Measurements from ENCODE around the gene IL15.
"Not testable (repeated sequence)": the region's sequence is repeated elsewhere in the genome, so short reads cannot be mapped to it uniquely, and the experiment has no call there.

Gene IL15

DNA sequence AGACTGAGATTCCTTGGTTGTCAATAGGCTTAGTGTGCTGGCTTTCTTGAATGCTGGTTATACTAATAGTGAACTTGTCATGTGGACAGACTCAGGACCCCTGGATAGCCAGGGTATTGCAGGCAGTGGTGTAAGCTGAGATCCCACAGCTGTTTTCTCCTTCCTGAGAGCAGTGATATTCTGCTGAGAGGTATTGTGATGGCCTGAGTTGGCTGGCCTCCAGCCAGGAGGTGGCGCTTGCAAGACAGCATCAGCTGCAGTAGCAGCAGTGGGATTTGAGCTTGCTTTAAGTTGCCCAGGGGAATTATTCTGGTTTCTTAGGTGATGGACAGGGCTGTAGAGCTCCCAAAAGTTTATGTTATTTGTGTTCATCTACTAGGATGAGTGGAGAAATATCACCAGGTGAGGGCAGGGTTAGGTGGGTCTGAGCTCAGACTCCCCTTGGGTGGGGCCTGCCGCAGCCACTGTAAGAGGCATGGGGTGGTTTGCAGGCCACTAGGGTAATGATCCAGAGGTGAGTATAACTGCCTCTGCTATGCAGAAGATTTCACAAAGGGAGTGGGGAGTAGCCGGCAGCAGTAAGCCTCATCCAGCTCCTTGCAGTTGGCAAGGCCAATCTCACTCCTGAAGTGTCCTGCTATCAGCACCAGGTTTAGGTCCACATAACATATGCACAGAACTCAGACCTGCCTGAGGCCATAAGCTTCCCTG, 66.2 kb downstream of the IL15 start:
- no peak for DNase-seq (ENCODE audit: low read depth in 2 of 2)

DNA sequence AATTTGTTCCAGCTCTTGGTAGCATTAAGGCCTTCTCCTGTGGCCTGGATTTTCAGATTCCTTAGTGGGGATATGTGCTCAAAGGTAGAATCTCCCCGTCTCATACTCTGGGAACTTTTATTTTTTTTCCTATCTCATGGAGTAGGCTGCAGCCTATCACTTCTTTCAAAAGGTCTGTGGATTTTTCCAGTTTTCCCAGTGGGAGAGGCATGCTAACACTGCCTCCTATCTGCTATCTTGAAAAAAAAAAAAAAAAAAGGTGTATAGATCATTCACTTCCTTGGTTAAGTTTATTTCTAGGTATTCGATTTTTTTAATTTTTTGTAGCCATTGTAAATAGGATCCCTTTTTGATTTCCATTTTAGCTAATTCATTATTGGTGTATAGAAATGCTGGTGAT, 67.1 kb downstream of the IL15 start:
- DNase-seq (ENCODE audit: low read depth in 2 of 2) = no peak

DNA sequence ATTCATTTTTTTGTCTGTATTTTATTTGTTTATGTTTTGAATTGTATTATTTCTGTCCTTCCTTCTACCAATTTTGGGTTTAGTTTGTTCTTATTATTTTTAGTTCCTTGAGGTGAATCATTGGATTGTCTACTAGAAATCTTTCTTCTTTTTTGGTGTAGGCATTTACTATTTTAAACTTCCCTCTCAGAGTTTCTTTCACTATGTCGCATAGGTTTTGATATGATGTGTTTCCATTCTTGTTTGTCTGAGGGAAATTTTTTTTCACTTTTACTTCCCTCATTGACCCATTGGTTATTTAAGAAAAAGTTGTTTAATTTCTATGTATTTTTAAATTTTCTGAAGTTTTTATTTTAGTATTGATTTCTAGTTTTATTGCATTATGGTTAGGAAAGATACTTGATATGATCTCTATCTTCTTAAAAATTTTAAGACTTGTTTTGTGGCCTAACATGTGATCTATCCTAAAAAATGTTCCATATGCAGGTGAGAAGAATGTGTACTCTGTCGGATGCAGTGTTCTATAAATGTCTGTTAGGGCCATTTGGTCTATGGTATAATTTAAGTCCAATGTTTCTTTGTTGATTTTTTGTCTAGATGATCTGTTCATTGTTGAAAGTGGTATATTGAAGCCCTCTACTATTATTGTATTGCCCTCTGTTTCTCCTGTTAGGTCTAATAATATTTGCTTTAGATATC, 68.8 kb downstream of the IL15 start:
- DNase-seq (ENCODE audit: low read depth in 2 of 2) = no peak

DNA sequence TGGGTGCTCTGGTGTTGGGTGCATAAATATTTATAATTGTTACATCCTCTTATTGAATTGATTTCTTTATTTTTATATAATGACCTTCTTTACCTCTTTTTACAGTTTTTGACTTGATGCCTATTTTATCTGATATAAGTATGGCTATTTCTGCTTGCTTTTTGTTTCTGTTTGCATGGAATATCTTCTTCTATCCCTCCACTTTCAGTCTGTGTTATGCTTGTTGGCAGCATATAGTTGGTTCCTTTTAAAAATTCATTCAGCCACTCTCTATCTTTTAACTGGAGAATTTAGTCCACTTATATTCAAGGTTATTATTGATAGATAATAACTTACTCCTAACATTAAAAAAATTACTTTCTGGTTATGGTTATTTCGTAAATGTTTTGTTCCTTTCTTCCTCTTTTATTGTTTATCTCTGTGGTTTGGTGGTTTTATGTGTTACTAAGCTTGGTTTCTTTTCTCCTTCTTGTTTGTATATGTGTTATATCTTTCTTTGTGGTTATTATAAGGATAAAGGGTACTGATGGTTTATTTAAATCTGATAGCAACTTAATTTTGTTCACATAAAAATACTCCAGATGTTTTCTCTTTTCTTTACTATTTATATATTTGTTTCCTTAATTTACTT, 69.5 kb downstream of the IL15 start:
- no peak for DNase-seq (ENCODE audit: low read depth in 2 of 2)

DNA sequence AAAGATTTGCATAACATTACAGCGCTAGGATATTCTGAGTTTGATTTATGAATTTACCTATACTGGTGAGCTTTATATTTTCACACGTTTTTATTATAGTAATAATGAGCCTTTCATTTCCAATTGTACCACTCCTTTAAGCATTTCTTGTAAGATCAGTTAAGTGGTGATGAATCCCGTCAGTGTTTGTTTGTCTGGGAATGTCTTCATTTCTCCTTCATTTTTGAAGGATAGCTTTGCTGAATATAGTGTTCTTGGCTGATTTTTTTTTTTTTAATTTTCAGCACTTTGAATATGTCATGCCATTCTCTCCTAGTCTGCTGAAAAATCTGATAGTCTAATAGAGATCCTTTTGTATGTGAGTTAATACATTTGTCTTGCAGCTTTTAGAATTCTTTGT, 70.1 kb downstream of the IL15 start:
- DNase-seq (ENCODE audit: low read depth in 2 of 2) = no peak

DNA sequence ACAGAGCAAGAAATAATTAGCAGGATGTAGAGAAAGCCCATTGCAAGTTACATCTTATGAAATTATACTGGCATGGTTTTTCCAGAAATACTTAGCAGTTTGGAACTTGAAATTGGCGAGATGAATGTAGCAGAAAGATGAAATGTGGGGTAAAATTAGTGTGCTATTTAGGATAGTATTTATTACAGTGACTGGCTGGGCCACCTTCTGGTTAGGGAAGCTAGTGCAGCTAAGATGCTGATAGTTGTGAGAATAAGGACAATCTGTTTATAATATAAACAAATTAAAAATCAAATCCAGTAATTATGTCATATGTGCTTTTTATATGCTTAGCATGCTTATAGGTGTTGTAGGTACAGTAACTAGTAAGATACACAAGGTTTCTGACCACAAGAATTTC, 74.8 kb downstream of the IL15 start:
- no peak for DNase-seq (ENCODE audit: low read depth in 2 of 2)

DNA sequence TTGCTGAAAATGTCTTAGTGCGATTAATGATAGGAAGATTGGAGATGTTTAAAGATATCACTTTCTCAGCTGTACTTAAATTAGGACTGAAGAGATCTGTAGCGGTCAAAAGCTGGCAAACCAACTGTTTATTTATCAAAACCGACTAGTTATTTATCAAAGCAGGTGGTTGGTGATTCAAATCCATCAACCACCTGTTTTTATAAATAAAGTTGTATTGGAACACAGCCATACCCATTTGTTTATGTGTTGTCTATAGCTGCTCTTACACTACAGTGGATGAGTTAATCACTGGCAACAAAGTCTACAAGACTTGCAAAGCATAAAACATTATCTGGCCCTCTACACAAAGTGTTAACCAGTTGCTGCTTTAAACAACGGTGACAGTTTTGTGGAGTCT, 76.8 kb downstream of the IL15 start:
- no peak for DNase-seq (ENCODE audit: low read depth in 2 of 2)

DNA sequence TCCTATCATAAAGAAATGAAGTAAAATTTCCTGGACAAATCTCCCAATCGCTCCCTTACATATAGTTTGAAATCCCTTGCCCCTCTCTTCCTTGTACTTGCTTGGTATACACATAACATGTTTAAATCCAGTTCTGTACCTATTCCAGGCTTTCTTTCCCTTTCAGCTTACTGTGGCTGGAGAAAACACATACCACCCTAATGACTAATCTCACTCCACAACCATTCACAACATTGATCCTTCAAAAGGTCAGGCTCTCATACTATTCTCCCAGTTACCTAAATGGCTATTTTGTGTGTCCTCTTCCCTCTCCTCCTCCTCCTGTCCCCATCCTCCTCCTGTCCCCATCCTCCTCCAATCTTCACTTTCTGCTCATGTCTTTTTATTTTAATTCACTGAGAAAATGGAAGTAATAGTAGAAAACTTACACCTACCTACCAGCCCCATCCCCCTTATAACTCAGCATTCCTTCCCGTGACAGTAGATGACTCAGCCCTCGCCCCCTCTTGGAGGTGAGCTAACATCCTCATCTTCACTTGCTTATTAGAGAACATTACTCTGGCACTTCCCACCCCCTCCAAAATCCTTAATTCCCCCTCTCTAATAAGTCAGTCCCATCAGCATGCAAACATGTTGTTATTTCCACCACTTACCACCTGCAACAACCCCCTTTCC, 77.5 kb downstream of the IL15 start:
- DNase-seq (ENCODE audit: low read depth in 2 of 2) = no peak

DNA sequence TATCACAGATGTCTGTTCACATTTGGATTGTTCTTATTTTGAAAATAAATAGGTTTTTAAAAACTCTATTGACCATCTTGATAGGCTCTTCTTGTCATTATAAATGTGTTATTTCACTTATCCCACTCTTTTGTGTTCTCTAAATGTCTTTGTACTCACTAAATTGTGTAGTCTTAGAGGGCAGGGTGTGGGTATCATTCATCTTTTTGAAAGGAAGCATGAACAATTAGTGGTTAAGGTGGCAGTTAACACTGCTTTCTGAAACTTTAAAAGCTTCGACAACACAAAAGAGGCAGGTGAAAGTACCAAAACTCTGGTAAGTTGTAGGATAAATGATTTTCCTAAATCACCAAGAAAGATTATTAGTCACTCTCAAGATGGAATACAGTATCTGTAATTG, 83.2 kb downstream of the IL15 start:
- no peak for DNase-seq (ENCODE audit: low read depth in 2 of 2)

DNA sequence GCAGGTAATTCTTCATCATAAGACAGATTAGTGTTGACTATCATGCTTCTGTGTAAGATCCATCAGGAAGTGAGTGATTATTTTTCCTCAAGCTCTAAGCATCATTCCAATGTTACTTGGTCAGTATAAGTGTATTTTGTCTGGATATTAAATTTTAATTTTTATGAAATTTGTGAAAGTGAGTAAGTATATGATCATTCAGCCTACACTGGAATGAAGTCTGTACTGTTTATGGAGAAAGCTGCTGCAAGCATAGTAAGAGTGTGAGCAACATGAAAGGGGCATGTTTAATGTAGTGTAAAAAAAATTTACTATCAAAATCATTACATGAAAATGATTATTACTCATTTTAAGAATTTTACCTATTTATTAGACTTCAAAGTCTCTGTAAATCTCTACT, 84.8 kb downstream of the IL15 start:
- no peak for DNase-seq (ENCODE audit: low read depth in 2 of 2)

DNA sequence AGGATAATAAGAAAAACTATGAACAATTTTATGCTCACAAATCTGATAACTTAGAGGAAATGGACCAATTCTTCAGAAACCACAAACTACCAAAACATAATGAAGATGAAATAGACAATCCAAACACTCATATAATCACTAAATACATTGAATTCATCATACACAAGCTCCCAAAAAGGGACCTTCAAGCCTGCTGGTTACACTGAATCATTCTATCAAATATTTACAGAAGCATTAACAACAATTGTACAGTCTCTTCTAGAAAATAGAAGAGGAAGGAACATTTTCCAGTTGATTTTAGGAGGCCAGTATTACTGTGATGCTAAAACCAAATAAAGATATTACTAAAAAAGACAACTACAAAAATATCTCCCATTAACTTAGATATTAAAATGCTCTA, 88.3 kb downstream of the IL15 start:
- no peak for DNase-seq (ENCODE audit: low read depth in 2 of 2)

DNA sequence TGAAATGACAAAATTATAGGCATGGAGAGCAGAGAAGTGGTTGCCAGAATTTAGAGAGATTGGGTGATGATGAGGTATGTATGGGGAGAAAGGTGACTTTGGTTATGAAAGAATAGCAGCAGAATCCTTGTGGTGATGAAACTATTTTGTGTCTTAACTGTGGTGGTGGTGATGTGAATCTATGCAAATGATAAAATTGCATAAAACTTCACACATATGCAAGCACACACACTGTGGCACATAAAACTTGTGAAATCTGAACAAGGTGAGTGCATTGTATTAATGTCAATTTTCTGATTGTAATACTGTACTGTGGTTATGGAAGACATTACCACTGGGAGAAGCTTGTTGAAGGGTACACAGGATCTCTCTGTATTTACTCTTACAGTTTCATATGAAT, 91.0 kb downstream of the IL15 start:
- DNase-seq (ENCODE audit: low read depth in 2 of 2) = no peak

DNA sequence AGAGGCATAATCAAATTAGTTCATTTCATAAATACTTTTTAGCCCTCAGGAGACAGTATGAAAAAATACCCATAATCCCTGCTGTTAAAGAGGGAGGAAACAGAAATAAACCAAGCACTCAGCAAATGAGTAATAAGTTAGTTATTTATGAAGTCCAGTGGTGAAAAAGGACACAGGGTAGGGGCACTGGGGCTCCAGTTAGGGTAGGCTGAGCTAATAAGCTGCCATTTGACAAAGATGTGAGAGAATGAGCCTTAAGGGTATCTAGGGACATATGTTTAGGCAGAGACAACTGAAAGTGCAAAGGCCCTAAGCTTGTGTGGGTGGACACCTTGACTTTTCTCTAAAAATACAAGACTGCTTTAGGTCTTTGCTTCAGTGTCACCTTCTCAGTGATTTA, 94.4 kb downstream of the IL15 start:
- no peak for DNase-seq (ENCODE audit: low read depth in 2 of 2)

DNA sequence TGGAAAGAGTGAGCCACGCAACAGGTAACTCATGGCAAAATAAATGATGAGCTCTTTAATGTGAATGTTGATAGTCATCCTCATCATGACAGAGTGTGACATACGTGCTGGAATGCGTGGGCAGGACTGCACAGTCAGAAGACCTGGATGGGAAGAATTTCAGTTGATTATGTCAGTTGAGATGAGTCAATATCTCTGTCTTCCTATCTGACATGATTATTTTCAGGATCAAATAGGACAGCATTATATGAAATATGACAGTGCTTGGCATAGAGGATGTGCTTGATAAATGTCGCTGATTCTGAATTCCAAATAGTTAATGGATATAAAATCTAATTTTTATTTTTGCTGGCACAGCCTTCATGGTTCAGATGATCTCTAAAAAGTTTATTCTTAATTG, 95.1 kb downstream of the IL15 start:
- DNase-seq (ENCODE audit: low read depth in 2 of 2) = no peak

DNA sequence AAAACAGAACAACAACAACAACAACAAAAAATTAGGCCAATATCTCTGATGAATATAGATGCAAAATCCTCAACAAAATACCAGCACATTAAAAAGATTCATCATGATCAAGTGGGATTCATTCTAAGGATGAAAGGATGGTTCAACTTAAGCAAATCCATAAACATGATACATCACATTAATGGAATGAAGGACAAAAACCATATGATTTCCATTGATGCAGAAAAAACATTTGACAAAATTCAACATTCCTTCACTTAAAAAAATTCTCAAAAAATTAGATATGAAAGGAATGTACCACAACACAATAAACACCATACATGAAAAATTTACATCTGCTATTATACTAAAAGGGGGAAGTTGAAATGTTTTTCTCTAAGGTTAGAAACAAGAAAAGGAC, 103.3 kb downstream of the IL15 start:
- DNase-seq (ENCODE audit: low read depth in 2 of 2) = no peak

DNA sequence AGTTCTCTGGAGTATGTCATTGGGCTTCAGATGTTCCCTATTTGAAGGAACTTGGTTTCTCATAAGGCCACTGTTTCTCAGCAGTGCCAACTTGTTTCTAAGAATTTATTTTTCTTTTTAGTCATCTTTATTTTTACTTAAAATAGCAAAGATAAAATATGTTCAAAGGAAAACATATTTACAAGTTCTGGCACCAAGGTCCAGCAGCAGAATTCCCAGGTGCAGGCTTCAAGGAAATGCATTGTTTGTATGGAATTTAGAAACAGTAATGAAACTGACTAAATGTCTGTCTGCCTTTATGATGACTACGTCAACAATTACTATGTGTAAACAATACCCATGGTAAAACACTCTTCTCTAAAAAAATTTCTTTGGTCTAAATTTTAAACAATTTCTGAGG, 109.6 kb downstream of the IL15 start:
- DNase-seq (ENCODE audit: low read depth in 2 of 2) = no peak

DNA sequence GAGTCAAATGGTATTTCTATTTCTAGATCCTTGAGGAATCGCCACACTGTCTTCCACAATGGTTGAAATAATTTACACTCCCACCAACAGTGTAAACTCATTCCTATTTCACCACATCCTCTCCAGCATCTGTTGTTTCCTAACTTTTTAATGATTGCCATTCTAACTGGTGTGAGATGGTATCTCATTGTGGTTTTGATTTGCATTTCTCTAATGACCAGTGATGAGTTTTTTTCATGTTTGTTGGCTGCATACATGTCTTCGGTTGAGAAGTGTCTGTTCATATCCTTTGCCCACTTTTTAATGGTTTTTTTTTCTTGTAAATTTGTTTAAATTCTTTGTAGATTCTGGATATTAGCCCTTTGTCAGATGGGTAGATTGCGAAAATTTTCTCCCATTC, 115.4 kb downstream of the IL15 start:
- not testable (repeated sequence) for DNase-seq (ENCODE audit: low read depth in 2 of 2)

DNA sequence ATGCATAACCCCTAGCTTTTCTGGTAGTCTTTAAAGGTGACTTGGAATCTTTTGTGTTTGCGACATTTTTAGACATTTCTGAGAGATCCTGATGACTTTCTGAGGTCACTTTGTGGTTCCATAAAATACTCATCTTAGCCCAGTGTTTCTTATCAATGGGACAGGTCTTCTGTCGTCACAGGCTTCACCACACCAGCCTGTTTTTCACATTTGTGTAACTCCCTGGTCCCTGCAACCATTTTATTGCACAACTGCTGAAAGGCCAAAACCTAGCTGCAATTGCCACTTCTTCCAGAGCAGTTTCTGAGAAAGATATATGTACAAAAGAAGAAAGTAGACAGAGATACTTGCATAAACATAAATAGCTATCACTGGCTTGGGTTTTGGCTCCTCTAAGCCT, 120.9 kb downstream of the IL15 start:
- DNase-seq (ENCODE audit: low read depth in 2 of 2) = no peak

DNA sequence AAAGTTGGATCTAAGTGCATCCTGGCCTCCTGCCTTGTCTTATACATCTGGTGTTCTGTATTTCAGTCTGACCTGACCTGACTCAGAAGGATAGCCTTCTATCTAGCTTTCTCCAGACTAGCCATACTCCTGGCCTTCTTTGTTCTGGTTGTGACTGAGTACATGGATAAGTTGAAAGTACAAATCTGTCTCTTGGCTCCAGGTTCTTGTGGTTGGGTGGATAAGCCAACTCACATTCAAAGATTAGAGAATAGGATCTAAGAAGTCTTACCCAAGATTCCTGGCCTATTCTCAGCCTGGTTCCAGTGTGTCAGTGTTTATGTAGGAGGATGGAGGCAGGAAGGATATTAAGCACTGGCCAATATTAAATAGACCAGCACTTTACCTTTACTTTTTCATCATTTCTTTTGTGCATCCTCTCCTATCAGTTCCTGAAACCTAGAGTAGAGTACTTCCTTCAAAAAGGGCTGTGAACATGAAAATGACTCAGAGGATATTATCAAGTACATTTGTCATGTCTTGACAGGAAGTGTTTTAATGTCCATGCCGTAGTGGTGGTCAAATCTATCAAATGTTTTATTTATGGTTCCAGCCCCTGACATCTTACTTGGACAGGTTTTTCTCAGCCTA, 123.5 kb downstream of the IL15 start:
- DNase-seq (ENCODE audit: low read depth in 2 of 2) = no peak

DNA sequence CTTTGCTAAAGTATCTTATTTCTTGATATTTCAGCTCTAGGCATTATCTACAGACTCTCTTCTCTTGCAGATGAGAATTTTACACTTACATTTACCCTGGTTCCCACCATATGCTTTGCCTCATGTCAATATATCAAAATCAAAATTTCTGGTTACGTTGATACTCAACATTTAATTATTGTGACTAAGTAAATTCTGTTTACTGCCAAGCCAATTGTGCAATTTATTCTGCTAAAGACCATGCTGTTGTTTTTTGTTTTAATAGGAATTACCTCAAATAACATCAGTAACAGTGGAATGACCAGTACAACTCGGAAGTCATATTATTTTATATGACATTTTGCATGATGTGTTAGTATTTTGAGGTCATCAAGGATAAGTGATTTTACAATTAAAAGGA, 125.5 kb downstream of the IL15 start:
- DNase-seq (ENCODE audit: low read depth in 2 of 2) = no peak

DNA sequence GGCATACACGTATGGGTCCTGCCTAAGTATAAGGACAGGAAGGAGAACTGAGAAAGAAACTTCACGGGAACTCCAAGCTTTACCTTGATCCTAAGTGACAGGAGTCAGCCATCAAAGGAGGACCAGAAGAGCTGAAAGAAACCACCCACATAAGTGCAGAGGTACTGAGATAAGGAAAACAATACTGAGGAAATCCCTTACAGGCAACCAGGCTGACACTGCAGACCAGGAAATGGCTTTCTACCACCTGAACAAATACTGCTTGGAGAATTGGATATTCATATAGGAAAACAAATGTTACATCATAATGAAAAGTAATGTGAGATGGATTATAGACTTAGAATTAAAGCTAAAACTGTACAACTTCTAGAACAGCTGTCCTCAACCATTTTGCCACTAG, 127.0 kb downstream of the IL15 start:
- DNase-seq (ENCODE audit: low read depth in 2 of 2) = no peak

DNA sequence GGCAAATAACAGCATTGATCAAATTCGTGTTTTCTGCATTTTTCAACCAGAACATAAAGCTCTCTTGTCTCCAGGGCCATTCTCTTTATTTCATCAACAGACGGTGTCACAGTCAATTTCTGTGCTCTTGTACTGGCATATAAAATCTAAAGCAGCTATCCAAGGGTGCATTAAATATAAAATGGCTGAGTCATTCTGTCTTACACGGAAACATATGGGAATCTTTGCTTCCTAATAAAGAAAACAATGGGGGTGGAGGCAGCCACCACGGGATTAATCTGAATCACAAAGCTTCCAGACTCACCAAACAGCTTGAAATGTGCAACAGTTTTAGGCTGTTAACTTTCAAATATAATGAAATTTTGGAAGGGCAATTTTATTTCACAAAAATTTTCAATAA, 132.6 kb downstream of the IL15 start:
- DNase-seq (ENCODE audit: low read depth in 2 of 2) = no peak

Measured in stimulated activated CD8-positive, alpha-beta memory T cell treated with anti-CD3 and anti-CD28 coated beads, Interleukin-15, amount 100 ng/mL, for 4 hours (primary cell).